AG04449 (cell line): ENCODE measurements around the gene RINT1.

Experiments
- CTCF ChIA-PET: fragments of 350-600 bp; formaldehyde crosslinking; extraction: SDS; loops from one replicate; lab custom pipeline; 2021; ENCODE audit warnings: antibody characterized with exemption; lab: Yijun Ruan, JAX
- POLR2A ChIA-PET: fragments of 400-600, 350-600 bp; formaldehyde crosslinking; extraction: SDS; loops from one replicate; lab custom pipeline; 2020; ENCODE audit warnings: antibody characterized with exemption, inconsistent platforms; lab: Yijun Ruan, JAX
- DNase-seq: peaks from one replicate; pipeline ENCODE4 v3.0.0-alpha.2; 2010; ENCODE audit warnings: low read depth, low spot score
- H3K4me3 ChIP-seq: 2 replicates; pipeline ENCODE4 v1.5.1; 2011; ENCODE audit warnings: low read depth, mild to moderate bottlenecking, control low read depth, low read length
- TF ChIP-seq, protein P1 (sequence below): IDR thresholded peaks from one replicate; pipeline ENCODE4 v1.5.1; 2011; ENCODE audit warnings: mild to moderate bottlenecking, moderate library complexity, low read length, control low read depth, inconsistent platforms; ENCODE audit not compliant: insufficient read depth; ENCODE audit errors: missing control alignments

Gene RINT1

DNA sequence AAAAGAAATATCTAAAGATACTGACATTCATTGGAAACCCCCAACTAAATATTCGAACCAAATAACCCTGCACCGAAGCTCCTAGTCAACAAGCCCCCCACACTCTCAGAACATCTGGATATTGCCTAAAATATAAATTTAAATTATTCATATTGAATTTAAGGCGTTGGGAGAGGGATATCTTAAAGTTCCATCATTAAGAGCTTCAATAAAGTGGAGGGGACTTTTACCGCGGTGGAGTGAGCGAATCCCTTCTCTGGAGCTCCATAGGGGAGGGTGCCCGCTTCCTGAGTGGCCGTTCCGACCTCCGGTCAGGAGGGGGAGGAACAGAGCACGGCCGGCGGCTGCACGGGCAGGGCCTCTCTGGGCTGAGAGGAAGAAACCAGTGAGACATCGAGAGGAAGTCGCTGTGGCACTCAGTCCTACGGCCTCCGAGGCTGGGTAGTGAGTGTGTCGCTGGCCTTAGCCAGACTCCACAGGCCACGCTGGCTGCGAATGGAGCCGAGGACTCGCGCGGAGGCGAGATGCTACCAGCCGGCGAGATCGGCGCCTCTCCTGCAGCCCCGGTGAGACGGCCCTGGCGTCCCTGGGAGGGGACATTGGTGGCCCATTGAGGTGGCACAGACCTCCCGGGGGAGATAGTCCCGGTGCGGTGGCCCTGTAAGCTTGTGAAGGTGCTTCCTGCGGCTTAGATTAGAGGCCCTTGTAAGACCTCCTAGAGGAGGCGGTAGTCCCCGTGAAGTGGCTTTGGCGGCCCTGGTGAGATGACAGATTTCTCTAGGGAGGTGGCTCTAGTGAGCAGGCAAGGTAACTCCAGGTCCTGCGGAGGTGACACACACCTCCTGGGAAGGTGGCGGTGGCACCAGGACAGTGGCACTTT is at the start of gene RINT1:
RINT1 (plus strand) TSS at position 410 of the 880 bp plus-strand sequence; CDS start at position 525, 115 bp downstream.
- CTCF ChIA-PET = interaction anchor here (0.6 to 2.7 kb wide), 32 partner anchors 8 to 568 kb away, joined by 3 to 17 read pairs (median 4); partner anchors contain the start of genes EFCAB10 and PUS7
- peak within 1 kb of the TSS; percentile 91 for H3K4me3 ChIP-seq
- peak; percentile 45 for DNase-seq
- POLR2A ChIA-PET = interaction anchor here (0.5 to 1.2 kb wide), 4 partner anchors 8 to 255 kb away, joined by 3 read pairs; partner anchors contain the start of gene EFCAB10
- TF ChIP-seq, protein P1, sequence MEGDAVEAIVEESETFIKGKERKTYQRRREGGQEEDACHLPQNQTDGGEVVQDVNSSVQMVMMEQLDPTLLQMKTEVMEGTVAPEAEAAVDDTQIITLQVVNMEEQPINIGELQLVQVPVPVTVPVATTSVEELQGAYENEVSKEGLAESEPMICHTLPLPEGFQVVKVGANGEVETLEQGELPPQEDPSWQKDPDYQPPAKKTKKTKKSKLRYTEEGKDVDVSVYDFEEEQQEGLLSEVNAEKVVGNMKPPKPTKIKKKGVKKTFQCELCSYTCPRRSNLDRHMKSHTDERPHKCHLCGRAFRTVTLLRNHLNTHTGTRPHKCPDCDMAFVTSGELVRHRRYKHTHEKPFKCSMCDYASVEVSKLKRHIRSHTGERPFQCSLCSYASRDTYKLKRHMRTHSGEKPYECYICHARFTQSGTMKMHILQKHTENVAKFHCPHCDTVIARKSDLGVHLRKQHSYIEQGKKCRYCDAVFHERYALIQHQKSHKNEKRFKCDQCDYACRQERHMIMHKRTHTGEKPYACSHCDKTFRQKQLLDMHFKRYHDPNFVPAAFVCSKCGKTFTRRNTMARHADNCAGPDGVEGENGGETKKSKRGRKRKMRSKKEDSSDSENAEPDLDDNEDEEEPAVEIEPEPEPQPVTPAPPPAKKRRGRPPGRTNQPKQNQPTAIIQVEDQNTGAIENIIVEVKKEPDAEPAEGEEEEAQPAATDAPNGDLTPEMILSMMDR = peak; percentile 97

DNA sequence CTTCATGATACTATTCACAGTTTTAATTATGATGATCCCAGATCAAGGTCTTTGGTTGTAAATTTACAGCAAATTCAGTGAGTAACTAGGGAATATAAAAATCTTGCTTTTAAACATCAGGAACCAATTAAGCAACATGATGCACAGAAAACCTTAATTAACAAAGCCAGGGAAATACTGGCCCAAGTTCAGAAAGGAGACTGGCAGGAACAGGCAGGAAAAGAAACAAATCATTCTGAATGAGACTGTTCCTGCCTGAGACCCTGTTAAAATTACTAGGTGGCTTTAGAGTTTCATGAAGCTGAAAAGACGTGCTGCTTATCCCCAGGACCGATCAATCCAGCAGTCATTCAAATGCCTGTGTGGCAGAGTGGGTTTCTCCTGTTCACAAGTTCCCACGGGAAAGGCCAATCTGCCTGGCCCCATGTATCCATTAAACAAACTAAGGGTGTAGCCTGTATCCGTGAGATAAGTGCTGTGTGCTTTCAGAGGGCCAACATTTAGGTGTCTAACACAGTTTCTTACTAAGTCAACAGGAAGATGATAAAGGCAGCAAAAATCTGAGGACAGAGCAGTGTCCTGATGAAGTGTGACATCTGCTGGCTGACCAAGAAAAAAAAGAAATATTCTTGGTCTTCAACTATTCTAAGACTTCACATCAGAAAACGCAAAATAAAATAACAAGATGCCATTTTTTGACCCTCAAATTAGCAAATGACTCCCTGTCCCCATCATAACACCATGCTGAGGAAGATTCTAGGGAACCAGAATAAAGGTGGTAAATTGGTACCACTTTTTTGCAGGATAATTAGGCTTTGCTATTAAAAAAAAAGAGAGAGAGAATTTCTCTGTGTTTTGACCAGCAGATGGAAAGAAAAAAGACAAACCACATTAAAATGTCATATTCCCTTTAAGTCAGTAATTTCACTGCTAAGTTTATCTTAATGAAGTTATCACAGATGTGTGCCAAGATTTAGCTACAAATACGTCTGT is 44.1 kb upstream of the RINT1 start:
- ChIA-PET POLR2A (no interaction called here), CTCF (interaction anchor here (0.7 to 3.0 kb wide), 13 partner anchors 8 to 1952 kb away, joined by 3 to 13 read pairs (median 4); no protein-coding TSS in a partner anchor)
- TF ChIP-seq, protein P1 = no peak
- H3K4me3 ChIP-seq = no peak overlapping the region; the same call in 1 of the 2 replicates
- DNase-seq = peak; percentile 65

DNA sequence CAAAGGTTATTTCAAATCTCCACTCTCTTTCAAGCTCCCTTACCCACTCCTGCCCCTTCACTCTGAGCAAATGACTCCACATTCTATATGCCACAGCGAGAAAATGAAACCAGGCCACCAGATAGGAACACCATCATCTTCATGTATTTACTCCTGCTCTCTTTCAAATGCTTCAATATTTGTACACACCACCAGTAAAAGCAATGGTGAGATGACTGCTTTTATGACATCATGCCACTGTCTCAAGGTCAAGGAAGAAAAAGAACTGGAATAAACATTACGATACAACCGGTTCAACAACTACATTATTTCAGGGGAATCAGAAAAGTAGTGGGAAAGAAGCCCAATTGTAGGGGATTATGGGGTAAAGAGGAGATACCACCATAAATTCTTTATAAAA is 42.6 kb upstream of the RINT1 start:
- CTCF ChIA-PET = interaction anchor here (1.2 to 2.1 kb wide), 4 partner anchors 9 to 89 kb away, joined by 3 to 6 read pairs (median 4); no protein-coding TSS in a partner anchor

DNA sequence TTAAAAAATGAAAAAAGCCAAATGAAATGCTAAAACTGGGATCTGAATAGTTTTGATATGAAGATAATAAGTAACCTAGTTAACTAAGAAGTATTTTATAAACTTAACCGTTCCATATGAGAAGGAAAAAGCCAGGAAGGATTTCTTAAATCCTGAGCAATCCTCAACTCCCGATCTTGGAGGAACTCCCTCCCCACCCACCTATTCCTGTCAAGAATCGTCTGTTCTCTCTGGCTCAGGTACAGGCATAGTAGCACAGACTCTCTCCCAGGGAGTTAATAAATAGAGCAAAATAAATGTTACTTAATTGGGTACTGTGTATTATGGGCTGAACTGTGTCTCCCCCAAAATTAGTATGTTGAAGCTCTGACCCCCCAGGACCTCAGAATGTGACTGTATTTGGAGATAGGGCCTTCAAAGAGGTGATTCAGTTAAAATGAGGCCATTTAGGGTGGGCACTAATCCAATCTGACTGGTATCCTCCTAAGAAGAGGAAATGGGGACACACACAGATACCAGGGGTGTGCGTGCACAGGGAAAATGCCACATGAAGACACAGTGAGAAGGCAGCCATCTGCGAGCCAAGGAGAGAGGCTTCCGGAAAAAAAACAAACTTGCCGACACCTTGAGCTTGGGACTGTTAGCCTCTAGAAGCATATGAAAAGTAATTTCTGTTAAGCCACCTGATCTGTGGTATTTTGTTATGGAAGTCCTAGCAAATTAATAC is 38.6 kb upstream of the RINT1 start:
- CTCF ChIA-PET = interaction anchor here (0.7 to 1.4 kb wide), 2 partner anchors 12 to 38 kb away, joined by 3 to 6 read pairs; no protein-coding TSS in a partner anchor
- DNase-seq = no peak
- no peak overlapping the region for H3K4me3 ChIP-seq
- TF ChIP-seq, protein P1 = no peak
- POLR2A ChIA-PET = no interaction called here

More for the DNA sequence above, 42.6 kb upstream of the RINT1 start:
- POLR2A ChIA-PET = no interaction called here
- TF ChIP-seq, protein P1 = no peak
- H3K4me3 ChIP-seq = no peak overlapping the region
- no peak for DNase-seq

DNA sequence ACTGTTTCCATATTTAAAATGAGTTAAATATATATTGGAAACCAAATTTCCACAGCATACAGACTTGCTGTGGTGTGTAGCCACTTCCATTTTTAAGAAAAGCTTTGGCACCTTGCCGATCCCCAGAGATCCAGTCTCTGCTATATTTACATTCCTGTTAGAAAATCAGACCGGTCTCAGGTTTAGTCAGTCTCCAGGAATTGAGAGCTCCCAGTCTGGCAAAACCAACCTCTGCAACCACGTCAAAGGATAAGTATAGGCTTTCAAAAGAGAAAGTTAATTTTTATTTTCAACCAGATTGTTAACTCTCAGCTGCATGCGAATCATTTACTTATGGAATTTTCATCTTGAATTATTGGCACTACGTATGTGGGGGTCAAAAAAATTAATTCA is 38.1 kb upstream of the RINT1 start:
- peak; percentile 94 for DNase-seq
- TF ChIP-seq, protein P1 = no peak
- CTCF ChIA-PET = interaction anchor here (0.6 to 1.4 kb wide), 3 partner anchors 11 to 92 kb away, joined by 3 to 6 read pairs (median 3); no protein-coding TSS in a partner anchor
- 0 out of 2 replicates have a peak overlapping the region, but pooled peaks have one; percentile 12 for H3K4me3 ChIP-seq
- POLR2A ChIA-PET = interaction anchor here (0.6 kb wide), 1 partner anchor 141 kb away, joined by 3 read pairs; no protein-coding TSS in a partner anchor
